Esophagus squamous epithelium (tissue), 5 donors: ENCODE measurements around the gene ALX3. TPM values are rescaled to one million over a fixed set of nuclear protein-coding genes. Genes with fewer than 3 reads are reported as not detected.

Source experiments
- DNase-seq: peaks from one replicate; lab custom pipeline; 2025; lab: John Stamatoyannopoulos, UW
- H3K27ac ChIP-seq, 4 donors: fragments of 200-600 bp; sonication (generic); one replicate each; pipeline ENCODE4 v1.5.1; 2016 to 2019; ENCODE audit warnings: mild to moderate bottlenecking in 1 of 4
- H3K27me3 ChIP-seq, 4 donors: fragments of 200-600 bp; sonication (generic); 1 replicate in 3 of 4; 2 replicates in 1 of 4; pipeline versions ENCODE4 v1.5.1 to v1.6.0; 2017 to 2021; ENCODE audit warnings: antibody characterized with exemption in 1 of 4
- H3K36me3 ChIP-seq, 3 donors: fragments of 200-600 bp; sonication (generic); one replicate each; pipeline ENCODE4 v1.5.1; 2016 to 2019
- H3K4me1 ChIP-seq, 3 donors: fragments of 200-600 bp; sonication (generic); one replicate each; pipeline ENCODE4 v1.5.1; 2017 to 2019
- H3K4me3 ChIP-seq, 4 donors: fragments of 200-600 bp; sonication (generic); 1 replicate in 3 of 4; 2 replicates in 1 of 4; pipeline ENCODE4 v1.5.1; 2016 to 2019; ENCODE audit warnings: mild to moderate bottlenecking in 2 of 4, moderate library complexity in 1 of 4
- H3K9me3 ChIP-seq, 3 donors: fragments of 200-600 bp; sonication (generic); one replicate each; pipeline ENCODE4 v1.5.1; 2016 to 2019
- CTCF ChIP-seq, 6 experiments: fragments of 450-650 bp in 4 of 6; fragments of 200-600 bp in 2 of 6; sonication (generic) in 2 of 6; IDR thresholded peaks; one replicate each; pipeline ENCODE4 v1.5.1; 2016 to 2019; ENCODE audit warnings: antibody characterized with exemption in 6 of 6, mild to moderate bottlenecking in 4 of 6, moderate library complexity in 4 of 6
- POLR2A ChIP-seq, 4 donors: fragments of 450-650 bp; IDR thresholded peaks; one replicate each; pipeline ENCODE4 v1.6.1; 2017; ENCODE audit warnings: antibody characterized with exemption in 4 of 4, mild to moderate bottlenecking in 4 of 4, moderate library complexity in 3 of 4
- WGBS, 2 donors: methylation state at CpG; one replicate each; pipeline ENCODE4 v1.1.5; 2018; 5-methylcytosine and 5-hydroxymethylcytosine counted together
- intact Hi-C: fragments of 100-400 bp; cut with DNase I; formaldehyde crosslinking; loops from one replicate; pipeline ENCODE4 v1.15.0; 2022
- total RNA-seq, 4 donors: library from RNA; depleted of rRNA; stranded (reverse); fragments of >200 nt; gene quantifications; one replicate each; pipeline ENCODE4 v1.1.0, GENCODE V29; 2016
- donor health status: DM: yes; HTN: yes; CAD: no.

ALX3 gene
- total RNA-seq, 4 donors from 2014 or later, result 0.57 TPM; not detected in 3

GRCh38 chr1:110113551-110113950 lies 43.1 kb upstream of the ALX3 start:
- Histone ChIP-seq H3K27ac (no peak overlapping the region), H3K9me3 (no peaks in the 10 kb centered on the region), H3K4me1 (no peaks in the 10 kb centered on the region), H3K36me3 (no peaks in the 10 kb centered on the region), H3K4me3 (no peak overlapping the region), H3K27me3 (peaks cover 0 to 79% (median 0%) of the 10 kb centered on the region in 4 donors)
- TF ChIP-seq POLR2A (IDR thresholded peaks at IDR 0.05) (no peak), CTCF (IDR thresholded peaks at IDR 0.05) (no peak)
- intact Hi-C loops, result no loop called here
- DNase-seq, result no peak
- WGBS, 2 donors, result 60% methylated on average over 1 of the region's 5 CpGs; no CpG with 5 or more reads in 1 of the 2 donors

GRCh38 chr1:110112656-110113055 lies 42.2 kb upstream of the ALX3 start:
- WGBS, 2 donors, result 25 to 53% methylated on average over 3 to 4 of the region's 9 CpGs
- no peak overlapping the region for H3K27ac ChIP-seq
- H3K9me3 ChIP-seq, result no peaks in the 10 kb centered on the region
- H3K4me1 ChIP-seq, result no peaks in the 10 kb centered on the region
- no peak overlapping the region for H3K4me3 ChIP-seq
- intact Hi-C loops, result no loop called here
- H3K36me3 ChIP-seq, result no peaks in the 10 kb centered on the region
- TF ChIP-seq POLR2A (IDR thresholded peaks at IDR 0.05) (no peak), CTCF (IDR thresholded peaks at IDR 0.05) (no peak)
- DNase-seq, result no peak
- peaks cover 0 to 80% (median 0%) of the 10 kb centered on the region in 4 donors for H3K27me3 ChIP-seq

- Histone ChIP-seq H3K36me3 (no peaks in the 10 kb centered on the region), H3K4me1 (no peaks in the 10 kb centered on the region), H3K27ac (no peak within 1 kb of the TSS), H3K27me3 (peaks cover 0 to 78% (median 0%) of the 10 kb centered on the region in 4 donors), H3K4me3 (no peak within 1 kb of the TSS), H3K9me3 (no peaks in the 10 kb centered on the region)
- TF ChIP-seq CTCF (IDR thresholded peaks at IDR 0.05), result no peak
- no peak for TF ChIP-seq POLR2A (IDR thresholded peaks at IDR 0.05)
- intact Hi-C loops, result no loop called here
- DNase-seq, result no peak
- 75 to 76% methylated on average over 2 to 3 of the region's 5 CpGs for WGBS, 2 donors
Observed at GRCh38 chr1:110112143-110112542, 41.7 kb upstream of the ALX3 start, which contains the start of gene UBL4B. Gene UBL4B, plus strand, starts transcription at chr1:110112443. Its CDS starts 92 bp downstream, at chr1:110112535.

- WGBS, 2 donors, result 83% methylated on average over 3 of the region's 4 CpGs; no CpG with 5 or more reads in 1 of the 2 donors
Observed at GRCh38 chr1:110111081-110111480, 40.6 kb upstream of the ALX3 start.

More at GRCh38 chr1:110111081-110111480, 40.6 kb upstream of the ALX3 start:
- Histone ChIP-seq H3K27ac (no peak overlapping the region), H3K4me3 (no peak overlapping the region), H3K4me1 (no peaks in the 10 kb centered on the region), H3K36me3 (no peaks in the 10 kb centered on the region), H3K9me3 (no peaks in the 10 kb centered on the region), H3K27me3 (peaks cover 0 to 68% (median 0%) of the 10 kb centered on the region in 4 donors)
- intact Hi-C loops, result no loop called here
- TF ChIP-seq POLR2A (IDR thresholded peaks at IDR 0.05), result no peak
- TF ChIP-seq CTCF (IDR thresholded peaks at IDR 0.05), result no peak
- DNase-seq, result no peak
